ENCODE data around the gene MSH3.
A peak's percentile ranks its signal among the peaks of the same experiment; 100 is the strongest.

The MSH3 gene

DNA sequence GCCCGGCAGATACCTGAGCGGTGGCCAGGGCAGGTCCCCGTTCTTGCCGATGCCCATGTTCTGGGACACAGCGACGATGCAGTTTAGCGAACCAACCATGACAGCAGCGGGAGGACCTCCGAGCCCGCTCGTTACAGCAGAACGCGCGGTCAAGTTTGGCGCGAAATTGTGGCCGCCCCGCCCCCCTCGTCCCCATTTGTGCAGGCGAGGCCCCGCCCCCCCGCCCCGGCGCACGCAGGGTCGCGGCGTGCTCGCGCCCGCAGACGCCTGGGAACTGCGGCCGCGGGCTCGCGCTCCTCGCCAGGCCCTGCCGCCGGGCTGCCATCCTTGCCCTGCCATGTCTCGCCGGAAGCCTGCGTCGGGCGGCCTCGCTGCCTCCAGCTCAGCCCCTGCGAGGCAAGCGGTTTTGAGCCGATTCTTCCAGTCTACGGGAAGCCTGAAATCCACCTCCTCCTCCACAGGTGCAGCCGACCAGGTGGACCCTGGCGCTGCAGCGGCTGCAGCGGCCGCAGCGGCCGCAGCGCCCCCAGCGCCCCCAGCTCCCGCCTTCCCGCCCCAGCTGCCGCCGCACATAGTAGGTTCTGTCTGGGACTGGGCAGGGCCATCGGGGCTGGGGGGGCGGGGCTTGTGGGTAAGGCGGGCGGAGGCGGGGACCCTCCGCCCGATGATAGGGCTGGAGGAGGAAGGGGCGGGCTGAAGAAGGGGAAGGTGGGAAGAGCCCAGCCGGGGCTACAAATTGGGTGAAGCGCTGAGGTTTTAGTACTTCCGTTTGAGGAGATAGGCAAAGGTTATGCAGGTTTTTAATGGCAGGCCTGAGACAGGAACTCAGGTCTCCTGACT is at the start of gene MSH3, which contains the start of gene DHFR:
Gene MSH3, plus strand, starts transcription at position 262 of the 840 bp plus-strand sequence. Its CDS starts 76 bp downstream, at position 338.
Gene DHFR, minus strand, starts transcription at position 593 of the 840 bp plus-strand sequence. Its CDS starts 494 bp downstream, at position 99.
- DNase-seq = peak; percentile 85

DNA sequence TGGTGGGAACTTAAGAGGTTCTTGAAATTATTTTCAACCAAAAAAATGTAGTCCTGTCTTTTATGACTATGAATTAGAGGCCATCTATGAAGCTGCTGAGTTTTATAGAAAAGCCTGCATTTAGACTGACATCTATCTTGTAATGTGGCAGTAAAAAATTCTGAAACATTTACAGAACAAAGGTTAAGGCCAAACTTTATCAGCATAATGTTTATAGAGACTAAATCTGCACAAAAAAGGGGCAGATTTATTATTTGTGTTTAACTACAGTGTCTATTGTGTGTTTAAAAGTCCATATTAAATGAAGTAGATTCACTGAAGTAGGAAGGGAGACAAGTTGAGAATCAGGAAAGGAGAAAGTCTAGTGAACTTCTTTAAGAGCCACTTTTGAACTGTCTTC is 47.1 kb upstream of the MSH3 start:
- no peak for DNase-seq

DNA sequence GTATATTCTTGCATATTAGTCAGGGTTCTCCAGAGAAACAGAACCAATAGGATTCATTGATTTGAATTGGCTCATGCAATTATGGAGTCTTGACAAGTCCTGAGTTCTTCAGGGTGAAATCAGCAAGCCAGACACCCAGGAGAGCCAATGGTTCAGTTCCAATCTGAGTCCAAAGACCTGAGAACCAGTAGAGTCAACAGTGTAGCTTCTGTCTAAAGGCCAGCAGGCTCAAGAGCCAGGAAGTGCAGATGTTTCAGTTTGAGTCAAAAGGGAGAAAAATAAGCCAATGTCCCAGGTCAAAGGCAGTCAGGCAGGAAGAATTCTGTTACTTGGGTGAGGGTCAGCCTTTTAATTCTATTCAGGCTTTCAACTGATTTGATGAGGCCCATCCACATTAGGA is 46.6 kb upstream of the MSH3 start:
- DNase-seq = no peak

DNA sequence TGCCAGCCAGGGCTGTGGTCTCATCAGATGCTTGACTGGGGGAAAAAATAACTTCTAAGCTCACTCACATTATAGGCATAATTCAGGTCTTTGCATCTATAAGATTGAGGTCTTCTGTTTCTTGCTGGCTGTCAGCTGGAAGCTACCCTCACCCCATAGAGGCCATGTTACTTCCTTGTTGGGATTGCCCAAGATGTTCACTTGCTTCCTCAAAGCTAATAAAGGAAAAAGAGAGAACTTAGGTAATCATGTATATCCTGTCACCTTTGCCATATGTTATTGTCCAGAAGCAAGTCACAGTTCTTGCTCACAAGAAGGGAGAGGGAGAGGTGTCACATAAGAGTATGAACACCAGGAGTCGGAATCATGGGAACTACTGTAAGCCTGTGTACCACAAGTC is 45.7 kb upstream of the MSH3 start:
- DNase-seq = no peak

DNA sequence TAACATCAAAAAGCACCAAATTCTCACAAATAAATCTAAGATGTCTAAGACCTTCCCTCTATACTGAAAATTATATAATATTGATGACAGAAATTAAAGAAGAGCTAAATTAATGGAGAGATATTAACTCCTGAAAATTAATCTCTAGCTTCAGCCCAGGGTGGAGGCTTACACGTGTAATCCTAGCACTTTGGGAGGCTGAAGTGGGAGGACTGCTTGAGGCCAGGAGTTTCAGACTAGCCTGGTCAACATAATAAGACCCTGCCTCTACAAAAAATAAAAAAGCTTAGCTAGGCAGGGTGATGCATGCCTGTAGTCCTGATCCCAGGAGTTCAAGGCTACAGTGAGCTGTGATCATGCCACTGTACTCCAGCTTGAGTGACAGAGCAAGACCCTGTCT is 44.8 kb upstream of the MSH3 start:
- no peak for DNase-seq

DNA sequence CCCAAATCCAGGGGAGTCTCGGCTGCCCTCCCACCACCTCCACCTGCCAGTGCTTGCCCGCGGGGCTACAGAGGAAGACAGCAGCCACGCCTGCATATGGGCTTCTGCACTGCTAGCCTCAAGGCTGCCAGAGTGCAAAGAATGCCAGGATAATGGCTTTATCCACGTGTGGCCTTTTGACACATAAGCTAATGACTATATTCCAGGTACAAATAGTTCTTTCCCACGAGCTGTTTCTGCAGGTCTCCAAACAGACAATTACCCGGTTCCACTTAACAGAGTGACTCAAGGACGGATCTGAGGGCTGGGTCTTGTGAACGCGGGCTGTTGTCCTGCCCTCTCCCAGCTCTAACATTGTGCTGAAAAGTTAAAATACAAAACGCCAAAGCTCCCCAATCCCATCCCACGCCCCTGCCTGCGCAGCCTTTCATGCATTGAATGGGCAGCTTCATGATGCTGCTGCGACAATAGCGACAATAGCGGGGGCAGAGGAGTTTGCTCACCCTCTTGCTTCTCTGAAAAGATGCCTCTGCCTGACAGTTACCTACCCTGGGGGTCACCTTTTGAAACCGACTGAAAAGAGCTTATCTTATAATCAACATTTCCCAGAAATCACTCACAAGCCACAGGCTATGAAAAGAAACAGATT is 39.1 kb upstream of the MSH3 start:
- no peak for DNase-seq

DNA sequence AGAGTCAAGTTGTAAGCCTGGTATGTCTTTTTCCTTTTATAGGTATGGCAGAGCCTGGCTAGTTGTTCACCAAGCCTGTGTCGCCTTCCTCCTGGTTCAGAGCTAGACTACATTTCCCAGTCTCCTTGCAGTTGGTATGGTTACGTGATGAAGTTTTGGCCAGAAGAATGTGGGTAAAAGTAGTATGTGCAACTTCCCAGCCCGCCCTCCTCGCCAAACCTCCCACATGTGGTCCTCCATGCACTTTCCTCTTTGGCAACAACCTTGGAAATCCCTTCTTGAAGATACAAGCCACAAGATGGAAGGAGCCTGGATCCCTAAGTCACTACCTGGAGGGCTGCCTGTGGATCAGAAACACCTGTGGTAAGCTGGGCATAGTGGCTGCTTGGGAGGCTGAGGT is 36.0 kb upstream of the MSH3 start:
- DNase-seq = no peak

DNA sequence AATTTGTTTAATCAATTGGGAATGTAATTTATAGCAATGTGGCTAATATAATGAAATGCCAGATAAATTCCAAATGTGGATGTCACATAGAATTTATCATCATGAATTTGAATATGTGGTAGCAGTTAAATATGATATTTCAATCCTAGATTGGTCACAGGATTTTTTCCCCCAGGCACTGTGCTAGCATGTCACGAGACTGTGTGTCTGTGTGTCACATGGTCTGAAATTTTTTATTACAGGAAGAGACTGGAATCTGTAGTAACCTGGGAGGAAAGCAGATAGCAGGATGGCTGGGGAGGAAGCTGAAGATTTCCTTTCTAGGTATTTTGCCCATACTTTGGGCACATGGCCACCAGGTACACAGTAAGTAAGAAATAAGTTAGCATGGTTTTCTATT is 35.4 kb upstream of the MSH3 start:
- no peak for DNase-seq

DNA sequence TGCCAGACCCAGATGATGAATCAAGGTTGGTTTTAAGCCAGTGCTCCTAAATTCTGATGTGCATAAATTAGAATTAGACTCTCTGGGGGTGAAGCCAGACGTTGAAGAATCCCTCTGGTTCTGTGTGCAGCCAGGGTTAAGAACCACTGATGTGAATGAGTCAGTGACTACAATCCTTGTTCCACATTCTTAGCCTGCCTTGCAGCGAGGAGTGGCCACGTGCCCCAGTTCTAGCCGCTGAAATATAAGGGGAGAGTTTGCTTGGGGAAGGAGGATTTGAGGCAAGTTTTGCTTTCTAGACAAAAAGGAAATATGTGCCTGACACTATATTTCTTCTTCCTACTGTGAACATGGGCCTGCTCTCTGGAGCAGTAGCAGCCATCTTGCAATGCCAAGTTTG is 34.2 kb upstream of the MSH3 start:
- DNase-seq = no peak

DNA sequence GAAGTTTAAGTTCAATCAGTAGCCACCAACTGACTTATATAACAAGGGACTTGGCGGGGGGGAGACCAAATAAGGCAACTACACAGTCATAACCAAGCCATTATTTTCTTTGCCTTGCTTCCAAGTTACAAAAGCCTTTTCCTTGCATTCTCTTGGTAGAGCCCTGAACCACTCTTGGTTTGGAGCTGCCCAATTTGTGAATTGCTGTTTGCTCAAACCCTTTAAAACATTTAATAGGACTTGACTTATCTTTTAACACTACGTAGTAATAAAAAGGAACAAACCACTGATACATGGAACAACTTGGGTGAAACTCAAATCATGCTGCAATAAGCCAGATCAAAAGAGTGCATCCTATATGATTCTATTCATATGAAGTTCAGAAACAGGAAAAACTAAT is 31.7 kb upstream of the MSH3 start:
- no peak for DNase-seq

DNA sequence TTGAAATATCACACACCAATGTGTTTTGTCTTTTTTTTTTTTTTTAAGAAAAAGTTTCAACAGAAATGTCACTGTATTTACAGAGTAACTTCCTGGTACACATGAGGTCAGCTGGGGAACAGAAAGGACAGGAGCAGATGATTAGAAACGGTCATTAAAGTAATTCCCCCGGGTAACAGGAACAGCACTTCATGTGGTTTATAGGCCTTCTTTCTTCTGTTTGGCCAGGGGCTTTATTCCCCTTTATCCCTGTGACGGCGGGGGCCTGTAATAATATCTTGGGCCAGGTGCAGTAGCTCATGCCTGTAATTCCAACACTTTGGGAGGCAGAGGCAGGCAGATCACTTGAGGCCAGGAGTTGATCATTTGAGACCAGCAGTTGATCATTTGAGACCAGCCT is 30.5 kb upstream of the MSH3 start:
- no peak for DNase-seq

DNA sequence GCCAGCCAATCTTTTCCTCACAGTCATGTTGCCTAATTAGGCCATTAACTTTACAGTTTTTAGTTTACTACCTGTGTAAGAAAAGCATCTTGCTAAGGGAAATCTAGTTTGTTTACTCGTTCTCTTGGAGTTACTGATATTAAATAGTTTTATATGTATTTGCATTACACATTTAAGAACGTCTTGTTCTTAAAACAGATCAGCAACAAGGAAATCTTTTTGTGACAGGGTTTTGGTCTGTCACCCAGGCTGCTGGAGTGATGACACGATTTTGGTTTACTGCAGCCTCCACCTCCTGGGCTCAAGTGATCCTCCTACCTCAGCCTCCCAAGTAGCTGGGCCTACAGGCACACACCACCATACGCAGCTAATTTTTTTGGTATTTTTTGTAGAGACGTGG is 29.2 kb upstream of the MSH3 start:
- DNase-seq = no peak

DNA sequence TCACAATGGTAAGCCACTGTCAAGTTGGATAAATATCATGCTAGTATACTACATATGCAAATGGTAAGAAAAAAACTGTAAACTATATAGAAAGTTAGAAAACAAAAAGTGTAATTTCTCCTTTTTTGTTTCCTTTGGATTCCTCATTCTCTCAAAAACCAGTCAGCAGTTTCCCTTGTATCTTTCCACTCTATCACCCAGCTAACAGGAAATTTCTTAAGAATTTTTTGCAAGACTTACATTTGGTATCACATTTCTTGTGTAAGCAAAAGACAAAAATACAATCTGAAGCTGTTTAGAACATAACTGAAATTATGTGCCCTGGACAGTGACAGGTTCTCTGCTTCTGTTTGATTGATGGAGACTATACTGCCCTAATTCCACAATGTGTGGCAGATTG is 25.2 kb upstream of the MSH3 start:
- DNase-seq = no peak

DNA sequence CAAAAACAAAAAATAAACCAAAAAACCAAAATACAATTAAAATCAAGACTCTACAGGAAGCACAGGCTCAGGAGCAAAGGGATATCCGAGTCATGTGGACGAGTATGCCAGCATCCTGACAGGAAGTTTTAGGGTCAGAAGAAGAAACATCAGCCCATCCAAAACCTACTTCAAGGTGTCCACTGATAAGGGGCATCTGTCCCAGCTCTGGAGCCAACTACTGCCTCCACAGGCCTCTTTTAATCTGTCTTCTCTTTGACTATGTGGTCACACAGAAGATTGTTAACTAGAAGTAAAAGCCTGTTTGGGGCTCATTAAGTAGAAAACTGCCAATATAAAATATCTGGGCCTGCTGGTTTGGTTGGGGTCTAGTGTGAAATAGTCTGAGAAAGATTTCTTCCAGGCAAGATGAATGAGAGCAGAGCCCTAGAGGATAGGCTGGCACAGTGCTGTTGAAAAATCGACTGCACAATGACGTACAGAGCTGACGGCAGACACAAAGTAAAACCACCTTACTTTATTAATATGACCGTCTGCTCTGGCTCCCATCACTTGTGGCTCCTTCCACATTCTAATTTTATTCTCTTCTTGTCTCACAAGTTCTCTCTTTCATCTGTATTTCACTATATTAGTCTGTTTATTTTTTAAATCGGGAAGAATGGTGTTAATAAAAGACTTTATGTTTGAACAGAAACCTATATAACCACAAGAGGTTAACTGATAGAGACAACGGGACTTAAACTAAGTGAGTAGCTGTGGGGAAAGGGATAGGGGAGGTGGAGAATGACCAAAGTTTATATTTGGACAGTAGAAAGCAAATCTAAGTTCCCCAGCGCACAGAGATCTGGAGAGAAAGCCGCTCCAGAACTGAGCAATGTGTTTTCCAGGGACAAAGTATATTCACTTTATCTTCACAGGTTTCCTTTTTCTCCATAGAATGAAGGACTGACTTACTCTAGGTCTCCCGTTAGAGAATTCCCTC is 22.9 kb upstream of the MSH3 start:
- DNase-seq = no peak

DNA sequence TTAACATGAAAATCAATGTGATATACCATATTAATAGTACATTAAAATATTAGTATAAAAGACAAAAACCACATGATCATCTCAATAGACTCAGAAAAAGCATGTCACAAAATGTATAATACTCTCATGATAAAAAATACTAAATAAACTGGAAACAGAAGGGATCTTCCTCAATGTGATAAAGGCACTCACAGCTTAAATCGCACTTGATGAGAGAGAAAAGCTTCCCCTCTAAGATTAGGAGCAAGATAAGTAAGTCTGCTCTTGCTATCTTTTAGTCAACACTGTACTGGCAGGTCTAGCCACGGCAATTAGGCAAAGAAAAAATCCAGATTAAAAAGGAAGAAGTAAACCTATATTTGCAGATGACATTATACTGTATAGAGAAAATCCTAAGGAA is 21.8 kb upstream of the MSH3 start:
- no peak for DNase-seq

DNA sequence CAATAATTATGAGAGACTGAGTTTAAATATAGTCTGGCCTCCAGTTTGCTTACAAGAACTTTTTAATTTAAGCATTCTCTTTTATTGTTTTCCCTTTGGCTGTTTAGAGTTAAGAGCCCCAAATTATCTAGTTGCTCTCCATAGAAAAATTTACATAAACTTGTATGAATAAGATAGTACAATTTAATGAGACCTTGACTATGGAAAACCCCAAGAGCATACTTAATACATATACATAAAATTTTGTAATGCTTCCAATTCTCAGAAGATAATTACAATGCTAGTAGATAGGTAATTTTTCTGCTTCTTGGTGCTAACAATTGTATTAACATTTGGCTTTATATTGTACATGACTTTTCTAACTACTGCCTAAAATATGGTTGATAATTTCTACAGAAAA is 20.3 kb upstream of the MSH3 start:
- DNase-seq = no peak

DNA sequence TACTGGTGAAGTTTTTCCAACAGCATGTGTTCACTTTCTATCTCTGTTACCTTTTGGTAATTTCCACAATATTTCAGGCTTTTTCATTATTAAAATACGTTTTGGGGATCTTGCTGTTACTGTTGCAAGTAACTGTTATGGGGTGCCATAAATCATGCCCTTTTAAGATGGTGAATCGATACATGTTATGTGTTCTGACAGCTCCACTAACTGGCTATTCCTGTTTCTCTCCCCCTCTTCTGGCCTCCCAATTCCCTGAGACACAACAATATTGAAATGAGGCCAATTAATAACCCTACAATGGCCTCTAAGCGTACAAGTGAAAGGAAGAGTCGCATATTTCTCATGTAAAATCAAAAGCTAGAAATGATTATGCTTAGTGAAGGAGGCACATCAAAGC is 13.1 kb upstream of the MSH3 start:
- DNase-seq = no peak

DNA sequence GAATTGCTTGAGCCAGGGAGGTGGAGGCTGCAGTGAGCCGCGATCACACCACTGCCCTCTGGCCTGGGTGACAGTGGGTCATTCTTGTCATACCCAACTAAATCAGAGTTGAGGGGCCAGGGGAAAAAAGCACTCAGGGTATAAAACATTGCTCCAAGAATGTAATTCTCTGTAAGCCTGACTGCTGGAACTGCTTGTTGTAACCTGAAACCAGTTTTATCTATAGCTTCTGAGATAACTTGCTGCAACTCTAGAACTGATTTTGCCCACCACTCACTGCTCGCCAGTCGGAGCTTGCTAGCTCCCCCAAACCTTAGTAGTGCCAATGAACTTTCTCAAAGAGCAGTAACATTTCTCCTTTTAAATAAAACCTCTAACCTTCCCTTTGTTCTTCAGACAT is 9.6 kb upstream of the MSH3 start:
- no peak for DNase-seq

DNA sequence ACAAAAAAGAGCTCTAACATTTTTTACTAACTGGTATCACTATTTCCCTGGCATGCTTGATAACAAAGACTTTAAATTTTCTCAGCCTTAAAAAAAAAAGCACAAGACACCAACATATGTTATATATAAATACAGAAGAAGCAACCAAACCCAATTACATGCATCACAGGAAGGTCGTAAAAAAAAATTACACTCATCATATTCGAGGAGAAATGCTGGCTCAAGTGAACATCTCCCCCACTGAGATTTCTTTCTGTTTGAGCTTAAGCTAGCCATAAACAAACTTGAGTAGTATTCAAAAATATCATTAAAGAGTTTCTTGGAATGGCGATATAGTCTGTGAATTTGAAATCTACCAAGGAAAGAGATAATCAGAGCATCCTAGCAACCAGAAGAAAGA is 7.5 kb upstream of the MSH3 start:
- DNase-seq = no peak

DNA sequence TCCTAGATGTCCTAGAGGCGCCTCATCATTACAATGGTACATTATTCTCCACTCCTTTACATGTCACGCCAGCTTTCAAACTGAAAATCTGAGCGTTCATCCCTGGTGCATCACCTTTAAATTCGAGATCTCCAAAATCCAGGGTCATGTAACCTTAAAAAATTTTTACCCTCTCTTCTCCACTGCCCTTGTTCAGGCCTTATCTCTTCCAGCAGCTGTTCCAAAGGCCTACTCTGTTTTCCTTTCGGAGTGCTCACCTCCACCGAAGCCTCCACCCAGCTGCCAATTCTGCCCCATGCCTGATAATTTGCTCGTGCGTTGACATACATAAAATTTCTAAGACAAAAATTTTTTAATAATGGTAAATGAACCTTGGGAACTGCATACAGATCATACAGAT is 950 bp upstream of the MSH3 start:
- no peak for DNase-seq

DNA sequence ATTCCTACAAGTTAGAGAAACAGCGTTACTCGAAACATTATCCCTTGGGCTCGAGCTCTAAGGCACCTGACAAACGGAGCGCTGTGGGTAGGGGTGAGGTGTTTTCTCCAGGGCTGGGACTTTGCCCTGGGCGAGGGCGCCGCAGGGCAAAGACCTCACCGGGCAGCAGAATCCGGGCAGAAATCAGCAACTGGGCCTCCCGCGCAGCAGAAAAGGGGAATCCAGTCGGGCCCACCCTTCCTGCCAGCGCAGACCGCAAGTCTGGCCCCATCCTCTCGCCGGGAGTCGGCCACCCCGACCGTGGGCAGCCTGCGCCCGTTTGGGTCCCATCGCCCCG is 430 bp upstream of the MSH3 start:
- DNase-seq = peak; percentile 50

DNA sequence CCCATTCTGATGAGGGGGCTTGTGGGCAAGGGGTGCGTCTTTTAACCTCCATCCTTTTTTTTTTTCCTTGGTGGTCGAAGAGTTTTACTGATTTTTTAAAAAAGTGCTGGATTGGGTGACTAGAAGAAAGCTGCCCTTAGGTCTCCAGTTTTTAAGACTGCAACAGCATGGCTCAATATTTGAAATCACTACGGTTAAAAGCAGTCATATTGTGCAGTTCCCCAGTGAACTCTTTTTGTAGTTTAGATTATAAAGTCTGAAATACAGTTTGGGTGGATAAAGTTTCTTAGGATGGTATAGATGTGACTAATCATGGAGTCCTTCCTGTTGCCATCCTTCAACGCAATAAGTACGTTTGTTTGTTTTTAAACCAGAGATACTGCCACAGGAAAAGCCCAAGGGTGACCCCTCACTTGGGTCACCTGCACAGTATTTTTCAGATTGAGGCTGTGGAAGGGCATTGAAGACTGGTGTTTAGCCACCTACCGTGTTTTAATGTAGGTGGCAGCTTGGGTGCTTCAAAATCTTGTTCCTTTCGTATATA is 851 bp downstream of the MSH3 start:
- DNase-seq = no peak

DNA sequence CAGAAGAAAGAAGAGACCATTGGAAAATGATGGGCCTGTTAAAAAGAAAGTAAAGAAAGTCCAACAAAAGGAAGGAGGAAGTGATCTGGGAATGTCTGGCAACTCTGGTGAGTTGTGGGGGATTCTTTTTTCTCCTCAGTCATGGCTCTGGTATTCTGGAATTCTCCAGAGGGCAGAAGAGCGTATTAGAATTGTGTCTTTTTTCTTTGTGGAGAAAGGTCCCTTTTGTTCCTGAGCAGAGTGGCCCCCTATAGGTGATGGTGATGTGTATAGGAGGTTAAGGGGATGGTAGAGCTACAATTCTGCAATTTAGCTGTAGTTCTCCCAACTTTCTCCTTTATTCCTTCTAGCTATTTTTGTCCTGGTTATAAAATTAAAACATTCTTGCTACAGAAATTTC is 2.0 kb downstream of the MSH3 start:
- DNase-seq = no peak
